ENCODE measurements around the gene ADAMTSL1. TPM values are rescaled to one million over a fixed set of nuclear protein-coding genes. Genes with fewer than 3 reads are reported as not detected.

The ADAMTSL1 gene
- total RNA-seq, 1 experiment from 2014 or later, result 1.2 TPM

DNA sequence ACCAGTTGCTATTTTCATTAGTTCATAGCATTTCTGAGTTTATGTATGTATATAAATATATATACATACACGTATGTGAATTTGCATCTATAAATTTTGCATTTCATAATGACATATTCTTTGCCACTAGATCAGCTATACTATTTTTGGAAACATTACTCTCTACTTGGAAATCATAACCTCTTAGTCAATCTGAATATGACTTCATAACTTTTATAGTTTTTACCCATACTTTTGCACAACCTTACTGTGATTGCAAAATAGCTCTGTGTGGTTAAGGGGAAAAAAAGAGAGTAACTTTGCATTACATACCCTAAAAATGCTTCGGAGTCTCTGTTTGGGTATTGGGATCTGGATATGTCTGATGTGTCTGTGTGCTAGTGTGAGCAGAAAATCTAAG, 44.9 kb upstream of the ADAMTSL1 start:
- no peak overlapping the region for H2AK5ac ChIP-seq (ENCODE audit: insufficient read length, low read length)
- H3K27ac ChIP-seq (ENCODE audit: insufficient read length, low read depth, low read length), result no peak overlapping the region
- no peak overlapping the region for H4K5ac ChIP-seq (ENCODE audit: insufficient read length, low read depth, low read length)
- Mint-ChIP-seq H3K27me3 (ENCODE audit: low read depth) (no peaks in the 10 kb centered on the region), H3K4me3 (no peak overlapping the region), H3K27ac (no peak overlapping the region), H3K9me3 (no peaks in the 10 kb centered on the region), H3K36me3 (ENCODE audit: insufficient read depth in 1 of 3, low read depth in 3 of 3) (no peaks in the 10 kb centered on the region), H3K4me1 (no peaks in the 10 kb centered on the region)
- H3K23me2 ChIP-seq (ENCODE audit: insufficient read length, low read depth, low read length, poor library complexity, severe bottlenecking), result no peaks in the 10 kb centered on the region
- no peak overlapping the region for H3K4ac ChIP-seq (ENCODE audit: low read depth, low read length)
- DNase-seq, result no peak
- no peak overlapping the region for H3K9ac ChIP-seq (ENCODE audit: extremely low read depth, insufficient read length, low read length)
- no peaks in the 10 kb centered on the region for H3K79me2 ChIP-seq (ENCODE audit: insufficient read depth, low read length)
- no peak overlapping the region for H2BK15ac ChIP-seq (ENCODE audit: low read depth, low read length)
- no peak overlapping the region for H2BK20ac ChIP-seq (ENCODE audit: low read depth, low read length, poor library complexity, severe bottlenecking)
- H4K20me1 ChIP-seq (ENCODE audit: control insufficient read depth, insufficient read depth, insufficient read length), result no peaks in the 10 kb centered on the region
- H3K23ac ChIP-seq (ENCODE audit: insufficient read length, low read depth, low read length), result no peak overlapping the region
- no peaks in the 10 kb centered on the region for H3K27me3 ChIP-seq (ENCODE audit: insufficient read depth, low read length)
- H3K79me1 ChIP-seq (ENCODE audit: insufficient read depth, low read depth, low read length, poor library complexity, severe bottlenecking), result no peaks in the 10 kb centered on the region
- H2AFZ ChIP-seq (ENCODE audit: low read length), result no peak overlapping the region
- H3K9me3 ChIP-seq (ENCODE audit: control insufficient read depth, low read depth, low read length), result no peaks in the 10 kb centered on the region
- H3K4me2 ChIP-seq (ENCODE audit: insufficient read depth, insufficient read length, low read length), result no peak overlapping the region
- no peak overlapping the region for H2BK120ac ChIP-seq (ENCODE audit: low read depth, low read length, poor library complexity, severe bottlenecking)
- H3K18ac ChIP-seq (ENCODE audit: insufficient read length, low read depth, low read length), result no peak overlapping the region
- no peak overlapping the region for H4K8ac ChIP-seq (replicated peaks; ENCODE audit: insufficient read length, low read depth, low read length)
- H4K91ac ChIP-seq (ENCODE audit: insufficient read length, low read depth, low read length), result no peak overlapping the region
- TF ChIP-seq, protein P1, sequence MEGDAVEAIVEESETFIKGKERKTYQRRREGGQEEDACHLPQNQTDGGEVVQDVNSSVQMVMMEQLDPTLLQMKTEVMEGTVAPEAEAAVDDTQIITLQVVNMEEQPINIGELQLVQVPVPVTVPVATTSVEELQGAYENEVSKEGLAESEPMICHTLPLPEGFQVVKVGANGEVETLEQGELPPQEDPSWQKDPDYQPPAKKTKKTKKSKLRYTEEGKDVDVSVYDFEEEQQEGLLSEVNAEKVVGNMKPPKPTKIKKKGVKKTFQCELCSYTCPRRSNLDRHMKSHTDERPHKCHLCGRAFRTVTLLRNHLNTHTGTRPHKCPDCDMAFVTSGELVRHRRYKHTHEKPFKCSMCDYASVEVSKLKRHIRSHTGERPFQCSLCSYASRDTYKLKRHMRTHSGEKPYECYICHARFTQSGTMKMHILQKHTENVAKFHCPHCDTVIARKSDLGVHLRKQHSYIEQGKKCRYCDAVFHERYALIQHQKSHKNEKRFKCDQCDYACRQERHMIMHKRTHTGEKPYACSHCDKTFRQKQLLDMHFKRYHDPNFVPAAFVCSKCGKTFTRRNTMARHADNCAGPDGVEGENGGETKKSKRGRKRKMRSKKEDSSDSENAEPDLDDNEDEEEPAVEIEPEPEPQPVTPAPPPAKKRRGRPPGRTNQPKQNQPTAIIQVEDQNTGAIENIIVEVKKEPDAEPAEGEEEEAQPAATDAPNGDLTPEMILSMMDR (conservative IDR thresholded peaks at IDR 0.05), result no peak
- no peak overlapping the region for H3K14ac ChIP-seq (ENCODE audit: insufficient read depth, low read length)
- no peak overlapping the region for H2BK12ac ChIP-seq (ENCODE audit: insufficient read length, low read depth, low read length)
- no peak overlapping the region for H3K56ac ChIP-seq (ENCODE audit: insufficient read length, low read depth, low read length)
- WGBS (ENCODE audit: extremely low coverage, insufficient read length, low lambda C conversion rate), result no CpG with 5 or more reads among the region's 2 CpGs
- H3T11ph ChIP-seq (ENCODE audit: low read length), result no peak overlapping the region
- no peaks in the 10 kb centered on the region for H3K4me1 ChIP-seq (ENCODE audit: insufficient read depth, low read length)
- no peak overlapping the region for H2BK5ac ChIP-seq (ENCODE audit: insufficient read length, low read length)

All from H9 (cell line).